Endothelial cell of umbilical vein (primary cell): ENCODE results near the gene SMURF2. TPM values are rescaled to one million over a fixed set of nuclear protein-coding genes. Genes with fewer than 3 reads are reported as not detected.

ENCODE experiments used
- BruUV-seq: library from RNA; stranded (reverse); fragments of 400-500 nt; replicated peaks from 2 replicates; lab custom pipeline; 2021; lab: Mats Ljungman, UMichigan
- CTCF ChIA-PET: fragments of 300-600, 350-600 bp; sonication (Branson Sonifier 250); formaldehyde crosslinking; loops from one replicate; lab custom pipeline; 2021; ENCODE audit warnings: antibody characterized with exemption, inconsistent platforms; lab: Charles Lee
- POLR2A ChIA-PET: fragments of 300-600, 350-600 bp; sonication (Branson Sonifier 250); formaldehyde crosslinking; loops from one replicate; lab custom pipeline; 2021; ENCODE audit warnings: antibody characterized with exemption, inconsistent platforms; lab: Charles Lee
- DNase-seq: peaks from one replicate; pipeline ENCODE4 v3.0.0-alpha.2; 2011; ENCODE audit warnings: low read depth, low spot score
- FAIRE-seq: peaks from 2 replicates; lab custom pipeline; 2011; peaks lifted over from hg19 to GRCh38; lab: Jason Lieb, UNC
- H2AFZ ChIP-seq: 2 replicates; pipeline ENCODE4 v1.6.0; 2012; ENCODE audit warnings: low read depth, low read length, control low read depth, inconsistent platforms
- H3K27ac ChIP-seq: 2 replicates; pipeline ENCODE4 v1.5.1; 2011; ENCODE audit warnings: low read depth, mild to moderate bottlenecking, control low read depth, low read length, moderate library complexity; ENCODE audit not compliant: insufficient read depth
- H3K27me3 ChIP-seq, 2 experiments: 2 replicates each; pipeline versions ENCODE4 v1.6.0 to v1.6.1; 2011; ENCODE audit warnings: low read length in 2 of 2, mixed read lengths in 1 of 2; ENCODE audit not compliant: control insufficient read depth in 2 of 2, insufficient read depth in 2 of 2
- H3K36me3 ChIP-seq, 2 experiments: 2 replicates in 1 of 2; 3 replicates in 1 of 2; pipeline ENCODE4 v1.5.1; 2011; ENCODE audit warnings: low read length in 2 of 2, mild to moderate bottlenecking in 1 of 2, moderate library complexity in 1 of 2; ENCODE audit not compliant: control insufficient read depth in 2 of 2, insufficient read depth in 2 of 2; ENCODE audit errors: extremely low read depth in 1 of 2
- H3K4me1 ChIP-seq: 3 replicates; pipeline ENCODE4 v1.5.1; 2011; ENCODE audit warnings: mild to moderate bottlenecking, low read length; ENCODE audit not compliant: control insufficient read depth, insufficient read depth; ENCODE audit errors: extremely low read depth
- H3K4me2 ChIP-seq: 2 replicates; pipeline ENCODE4 v1.6.1; 2011; ENCODE audit warnings: low read length, control low read depth, mixed read lengths; ENCODE audit not compliant: insufficient read depth
- H3K4me3 ChIP-seq, 3 experiments: fragments of 200-600 bp in 1 of 3; sonication (generic), shearing (Covaris generic) in 1 of 3; replicated peaks in 1 of 3; 2 replicates each; pipeline ENCODE4 v1.5.1; 2011 to 2016; ENCODE audit warnings: control low read depth in 3 of 3, low read length in 3 of 3, mild to moderate bottlenecking in 2 of 3, inconsistent platforms in 1 of 3, low read depth in 1 of 3, moderate library complexity in 1 of 3; ENCODE audit not compliant: insufficient read depth in 1 of 3
- H3K79me2 ChIP-seq: 2 replicates; pipeline ENCODE4 v1.6.0; 2012; ENCODE audit warnings: low read length, inconsistent platforms; ENCODE audit not compliant: control insufficient read depth, insufficient read depth
- H3K9ac ChIP-seq: replicated peaks from 2 replicates; pipeline ENCODE3; 2011; ENCODE audit warnings: low read length, control low read depth; ENCODE audit not compliant: insufficient read depth; ENCODE audit errors: extremely low read depth
- H3K9me1 ChIP-seq: replicated peaks from 3 replicates; pipeline ENCODE4 v1.6.0; 2011; ENCODE audit warnings: mild to moderate bottlenecking, low read length; ENCODE audit not compliant: control insufficient read depth, insufficient read depth; ENCODE audit errors: extremely low read depth
- H3K9me3 ChIP-seq: replicated peaks from 2 replicates; pipeline ENCODE4 v1.5.1; 2012; ENCODE audit warnings: low read length, inconsistent platforms; ENCODE audit not compliant: control insufficient read depth, insufficient read depth
- H4K20me1 ChIP-seq: replicated peaks from 2 replicates; pipeline ENCODE3; 2011; ENCODE audit warnings: mild to moderate bottlenecking, low read length; ENCODE audit not compliant: control insufficient read depth, insufficient read depth; ENCODE audit errors: extremely low read depth
- CTCF ChIP-seq, 2 donors: IDR thresholded peaks; 1 replicate in 1 of 2; 2 replicates in 1 of 2; pipeline ENCODE4 v1.5.1; 2011; ENCODE audit warnings: low read length in 2 of 2, mild to moderate bottlenecking in 2 of 2, moderate library complexity in 2 of 2, control low read depth in 1 of 2, inconsistent platforms in 1 of 2, low read depth in 1 of 2; ENCODE audit not compliant: insufficient read depth in 1 of 2; ENCODE audit errors: extremely low read depth in 1 of 2
- EZH2 ChIP-seq: IDR thresholded peaks from 2 replicates; pipeline ENCODE4 v1.6.1; 2012; ENCODE audit warnings: borderline replicate concordance, low read depth, mild to moderate bottlenecking, moderate library complexity, low read length, inconsistent platforms; ENCODE audit not compliant: severe bottlenecking
- FOS ChIP-seq: IDR thresholded peaks from 2 replicates; pipeline ENCODE4 v1.6.1; 2011; ENCODE audit warnings: mild to moderate bottlenecking, low read length, moderate library complexity, borderline replicate concordance; ENCODE audit not compliant: insufficient read depth
- GATA2 ChIP-seq: IDR thresholded peaks from 2 replicates; pipeline ENCODE4 v1.7.0; 2011; ENCODE audit warnings: low read depth, mild to moderate bottlenecking, moderate library complexity, mixed read lengths, low read length; ENCODE audit not compliant: insufficient read length, insufficient read depth
- JUN ChIP-seq: IDR thresholded peaks from 2 replicates; pipeline ENCODE4 v1.6.1; 2011; ENCODE audit warnings: borderline replicate concordance, low read depth; ENCODE audit not compliant: insufficient read length, insufficient read depth
- MAX ChIP-seq: IDR thresholded peaks from 2 replicates; pipeline ENCODE4 v1.6.1; 2011; ENCODE audit not compliant: insufficient read depth, insufficient read length
- MYC ChIP-seq: IDR thresholded peaks from one replicate; pipeline ENCODE4 v1.6.1; 2011; ENCODE audit warnings: mild to moderate bottlenecking, low read depth, low read length
- POLR2A ChIP-seq: IDR thresholded peaks from 2 replicates; pipeline ENCODE4 v1.6.1; 2012; ENCODE audit warnings: low read depth, mild to moderate bottlenecking, control low read depth, low read length
- POLR2AphosphoS5 ChIP-seq: IDR thresholded peaks from 2 replicates; pipeline ENCODE4 v1.6.1; 2012; ENCODE audit warnings: low read depth, mild to moderate bottlenecking, control low read depth, low read length, moderate library complexity; ENCODE audit not compliant: insufficient read depth
- dilution Hi-C: fragments of 300-500 bp; cut with MboI; formaldehyde crosslinking; loops from one replicate; pipeline ENCODE4 v1.15.0; 2019; ENCODE audit warnings: low sequenced_read_pairs; ENCODE audit not compliant: extremely low pct_ligation_motif_present
- intact Hi-C: fragments of 100-400 bp; cut with micrococcal nuclease; formaldehyde crosslinking; loops from one replicate; pipeline ENCODE4 v1.10.0; 2022
- polyA plus RNA-seq, 4 experiments: library from polyadenylated mRNA; depleted of rRNA in 3 of 4; stranded (reverse) in 3 of 4; unstranded in 1 of 4; fragments of >200 nt; gene quantifications; 2 replicates each; pipeline versions ENCODE4 v1.2.1 to v1.2.3, GENCODE V29; 2011 to 2012; ENCODE audit warnings: missing spikeins in 1 of 4
- total RNA-seq: library from RNA; stranded (reverse); gene quantifications from 2 replicates; pipeline ENCODE4 v1.2.3, GENCODE V29; 2021

SMURF2 gene
- total and polyA plus RNA-seq, 2 donors (not counting 3 experiments of a cell fraction or from before 2014, with no cell fraction given): 32.9 to 105 TPM

- ChIA-PET POLR2A (interaction anchor here (1.2 kb wide), 1 partner anchor 12 kb away, joined by 3 read pairs; no protein-coding TSS in a partner anchor), CTCF (no interaction called here)
- H3K4me2 ChIP-seq: peak overlapping the region; percentile 95
- no TSS peak for BruUV-seq
- no peak overlapping the region for H2AFZ ChIP-seq
- H3K79me2 ChIP-seq: peaks cover 85% of the 10 kb centered on the region
- no peaks in the 10 kb centered on the region for H3K9me3 ChIP-seq
- peaks cover 41% of the 10 kb centered on the region for H4K20me1 ChIP-seq
- DNase-seq: no peak
- dilution Hi-C loops (no loop called here), intact Hi-C loops (loop anchor here (10.0 kb wide), 1 partner anchor 241 kb away; no protein-coding TSS in a partner anchor)
- FAIRE-seq: no peak
- H3K4me1 ChIP-seq: peaks cover 56% of the 10 kb centered on the region
- no peaks in the 10 kb centered on the region for H3K9me1 ChIP-seq
- no peaks in the 10 kb centered on the region for H3K27me3 ChIP-seq
- peak overlapping the region; percentile 100 for H3K9ac ChIP-seq
- peaks cover 38 to 54% of the 10 kb centered on the region in 2 experiments for H3K36me3 ChIP-seq
- TF ChIP-seq EZH2 (no peak), CTCF (IDR thresholded peaks at IDR 0.05; ENCODE audit: extremely low read depth in 1 of 2, insufficient read depth in 1 of 2, low read depth in 1 of 2, low read length in 2 of 2) (no peak), POLR2AphosphoS5 (no peak), MYC (no peak), MAX (no peak), POLR2A (no peak), GATA2 (no peak), FOS (no peak), JUN (no peak)
- H3K4me3 ChIP-seq: peak overlapping the region; percentile 65 to 97 (median 84)
- H3K27ac ChIP-seq: peak overlapping the region; percentile 98
These were observed 158.0 kb downstream of the SMURF2 start for GRCh38 chr17:64503821-64504768.
